Measurements from ENCODE around the gene TXLNG.

Gene TXLNG

DNA sequence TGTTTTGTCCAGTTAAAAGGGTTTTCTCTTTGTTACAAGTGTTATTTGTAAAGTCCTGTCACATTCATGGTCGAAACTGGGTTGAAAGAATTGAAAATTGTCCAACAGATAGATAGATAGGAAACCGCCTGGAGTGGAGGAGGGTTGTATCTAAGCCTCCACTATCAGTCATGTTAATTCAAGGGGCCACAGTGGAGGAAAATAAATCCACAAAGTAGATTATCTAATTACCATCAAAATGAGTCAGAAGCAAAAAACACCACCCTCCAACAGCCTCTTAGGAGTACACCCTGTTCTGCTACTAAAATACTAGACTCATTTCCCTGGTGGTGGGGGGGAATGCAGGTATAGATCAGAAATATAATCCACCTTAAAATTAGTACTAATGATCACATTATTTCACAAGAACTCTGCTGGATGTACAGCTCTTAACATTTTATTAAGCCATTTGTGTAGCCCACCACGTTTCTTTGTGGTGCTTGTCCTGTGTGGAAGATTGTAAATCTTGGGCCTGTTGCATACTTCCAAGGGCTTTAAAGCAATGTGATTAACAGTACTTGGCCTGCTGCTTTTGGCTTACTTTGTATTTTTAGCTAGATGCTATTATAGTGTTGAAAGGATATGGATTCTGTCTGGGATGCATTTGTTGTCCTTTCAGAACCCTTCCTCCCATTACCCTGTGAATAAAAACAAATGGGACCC lies 57.1 kb downstream of the TXLNG start:
- DNase-seq (ENCODE audit: low read depth), result no peak
- TF ChIP-seq, protein P1, sequence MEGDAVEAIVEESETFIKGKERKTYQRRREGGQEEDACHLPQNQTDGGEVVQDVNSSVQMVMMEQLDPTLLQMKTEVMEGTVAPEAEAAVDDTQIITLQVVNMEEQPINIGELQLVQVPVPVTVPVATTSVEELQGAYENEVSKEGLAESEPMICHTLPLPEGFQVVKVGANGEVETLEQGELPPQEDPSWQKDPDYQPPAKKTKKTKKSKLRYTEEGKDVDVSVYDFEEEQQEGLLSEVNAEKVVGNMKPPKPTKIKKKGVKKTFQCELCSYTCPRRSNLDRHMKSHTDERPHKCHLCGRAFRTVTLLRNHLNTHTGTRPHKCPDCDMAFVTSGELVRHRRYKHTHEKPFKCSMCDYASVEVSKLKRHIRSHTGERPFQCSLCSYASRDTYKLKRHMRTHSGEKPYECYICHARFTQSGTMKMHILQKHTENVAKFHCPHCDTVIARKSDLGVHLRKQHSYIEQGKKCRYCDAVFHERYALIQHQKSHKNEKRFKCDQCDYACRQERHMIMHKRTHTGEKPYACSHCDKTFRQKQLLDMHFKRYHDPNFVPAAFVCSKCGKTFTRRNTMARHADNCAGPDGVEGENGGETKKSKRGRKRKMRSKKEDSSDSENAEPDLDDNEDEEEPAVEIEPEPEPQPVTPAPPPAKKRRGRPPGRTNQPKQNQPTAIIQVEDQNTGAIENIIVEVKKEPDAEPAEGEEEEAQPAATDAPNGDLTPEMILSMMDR (IDR thresholded peaks at IDR 0.05; ENCODE audit: control insufficient read depth, insufficient read depth, low read depth, low read length, missing control alignments), result no peak
- H3K4me3 ChIP-seq (ENCODE audit: control insufficient read depth, low read depth, low read length), result no peak overlapping the region

DNA sequence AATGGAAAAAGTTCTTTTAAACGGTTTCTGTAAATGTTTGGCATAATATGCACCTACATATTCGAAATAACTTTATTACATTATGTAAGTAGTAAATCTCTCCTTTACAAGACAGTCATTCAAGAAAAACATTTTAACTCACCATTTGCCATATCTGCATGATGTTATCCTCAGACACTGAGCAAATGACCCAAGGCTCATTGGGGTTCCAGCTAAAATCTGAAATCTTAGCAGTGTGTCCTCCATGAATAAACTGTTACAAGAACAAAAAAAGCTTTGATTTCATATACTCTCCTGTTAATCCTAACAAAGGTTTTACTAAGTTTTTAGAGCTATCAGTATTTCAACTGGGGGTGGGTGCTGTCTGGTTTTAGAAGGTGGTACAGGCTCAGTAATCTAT lies 59.4 kb downstream of the TXLNG start:
- TF ChIP-seq, protein P1 (IDR thresholded peaks at IDR 0.05; ENCODE audit: control insufficient read depth, insufficient read depth, low read depth, low read length, missing control alignments), result no peak
- H3K4me3 ChIP-seq (ENCODE audit: control insufficient read depth, low read depth, low read length), result no peak overlapping the region
- no peak for DNase-seq (ENCODE audit: low read depth)

DNA sequence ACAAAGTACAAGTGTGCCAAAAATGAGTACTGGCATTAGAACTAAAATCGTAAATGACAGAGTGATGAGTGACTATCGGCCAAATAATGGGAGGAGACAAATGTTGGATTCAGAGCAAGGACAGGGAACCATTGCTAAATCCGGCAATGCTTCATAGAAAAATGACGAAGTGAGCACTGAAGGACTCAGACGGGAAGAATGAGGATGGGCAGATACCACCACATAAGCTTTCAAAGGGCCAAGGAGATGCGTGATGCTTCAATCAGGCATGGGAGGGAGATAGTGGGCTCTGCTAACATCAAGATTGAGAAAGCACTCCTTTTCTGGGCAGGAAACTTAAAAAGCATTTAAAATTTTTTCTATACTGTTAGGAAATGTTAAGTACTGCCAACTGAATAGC lies 62.3 kb downstream of the TXLNG start:
- DNase-seq (ENCODE audit: low read depth), result peak; percentile 45

DNA sequence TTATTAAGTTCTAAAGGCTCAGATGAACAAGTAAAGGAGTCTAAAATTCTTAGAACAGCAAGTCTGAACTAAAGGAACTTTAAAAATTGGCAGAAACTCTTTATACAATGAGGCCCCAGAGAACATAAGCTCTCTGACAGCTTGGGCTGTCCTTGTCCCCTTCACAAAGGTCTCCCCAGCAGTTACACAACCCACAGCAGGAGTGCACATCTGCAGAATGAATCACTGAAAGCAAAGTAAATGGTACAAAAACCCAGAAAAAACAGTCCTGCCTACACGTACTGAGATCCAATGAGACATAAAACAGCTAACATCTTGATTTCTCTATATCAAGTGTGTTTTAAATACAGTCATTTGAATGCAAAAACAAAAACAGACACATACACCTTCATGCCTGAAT lies 65.2 kb downstream of the TXLNG start:
- H3K4me3 ChIP-seq (ENCODE audit: control insufficient read depth, low read depth, low read length), result no peak overlapping the region
- TF ChIP-seq, protein P1 (IDR thresholded peaks at IDR 0.05; ENCODE audit: control insufficient read depth, insufficient read depth, low read depth, low read length, missing control alignments), result no peak
- no peak for DNase-seq (ENCODE audit: low read depth)

More for the DNA sequence above, 62.3 kb downstream of the TXLNG start:
- TF ChIP-seq, protein P1 (IDR thresholded peaks at IDR 0.05; ENCODE audit: control insufficient read depth, insufficient read depth, low read depth, low read length, missing control alignments), result no peak
- no peak overlapping the region for H3K4me3 ChIP-seq (ENCODE audit: control insufficient read depth, low read depth, low read length)

DNA sequence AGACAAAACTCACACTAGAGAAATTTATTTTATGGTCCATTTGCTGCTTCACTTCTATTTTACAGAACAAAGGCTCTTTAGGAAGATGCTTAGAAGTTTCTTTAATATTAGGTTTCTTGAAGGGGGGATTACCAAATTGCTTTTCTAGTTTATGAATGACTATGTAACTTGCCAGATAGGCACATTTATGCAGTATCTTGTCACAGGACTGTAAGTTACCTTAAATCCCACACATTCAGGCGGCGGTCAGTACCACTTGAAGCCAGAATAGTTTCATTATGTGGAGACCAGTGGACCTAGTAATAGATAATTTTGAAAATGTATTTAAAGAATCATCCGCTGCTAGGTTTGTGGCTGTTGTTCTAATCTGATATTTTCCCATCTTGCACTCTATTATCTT lies 65.6 kb downstream of the TXLNG start:
- TF ChIP-seq, protein P1 (IDR thresholded peaks at IDR 0.05; ENCODE audit: control insufficient read depth, insufficient read depth, low read depth, low read length, missing control alignments), result no peak
- DNase-seq (ENCODE audit: low read depth), result no peak
- H3K4me3 ChIP-seq (ENCODE audit: control insufficient read depth, low read depth, low read length), result no peak overlapping the region

DNA sequence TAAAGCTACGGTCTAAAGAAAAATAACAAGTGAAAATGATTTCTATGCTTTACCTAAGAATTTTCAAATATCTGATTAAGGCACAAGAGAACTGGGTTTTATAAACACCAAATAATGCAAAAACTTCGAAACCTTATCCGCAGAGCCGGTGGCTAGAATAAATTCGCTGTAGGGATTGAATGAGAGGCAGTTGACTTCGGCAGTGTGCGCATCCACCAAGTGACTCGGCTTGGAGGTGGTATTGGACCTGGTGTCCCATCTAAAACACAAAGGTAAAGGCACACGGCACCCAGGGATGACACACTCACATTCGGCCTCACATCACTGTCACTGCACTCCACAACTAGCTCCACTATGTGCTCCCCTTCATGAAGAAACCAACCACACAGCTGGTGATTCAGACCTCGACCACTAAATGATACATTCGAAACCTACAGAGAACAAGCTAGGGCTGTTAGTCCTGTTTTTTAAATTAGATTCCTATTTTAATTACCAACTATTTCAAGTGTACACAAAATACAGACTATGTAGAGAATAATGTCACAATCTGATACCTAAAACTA lies 66.4 kb downstream of the TXLNG start:
- no peak overlapping the region for H3K4me3 ChIP-seq (ENCODE audit: control insufficient read depth, low read depth, low read length)
- DNase-seq (ENCODE audit: low read depth), result no peak
- TF ChIP-seq, protein P1 (IDR thresholded peaks at IDR 0.05; ENCODE audit: control insufficient read depth, insufficient read depth, low read depth, low read length, missing control alignments), result no peak

Data from AG09309 (cell line).